ENCODE data around the gene TTC39B.

The TTC39B gene

GRCh38 chr9:15116130-15116580, 190.9 kb downstream of the TTC39B start:
- DNase-seq, result no peak

GRCh38 chr9:15115702-15116101, 191.3 kb downstream of the TTC39B start:
- no peak for DNase-seq

- DNase-seq, result no peak
These were observed 192.0 kb downstream of the TTC39B start for GRCh38 chr9:15115041-15115440.
